ENCODE results near the gene TRAF2. TPM values are rescaled to one million over a fixed set of nuclear protein-coding genes. Genes with fewer than 3 reads are reported as not detected.

TRAF2 gene
- total and polyA plus RNA-seq, 2 donors from 2014 or later, result 11.4 to 16.9 TPM

- H3K9me3 ChIP-seq (ENCODE audit: control insufficient read depth in 2 of 3, insufficient read depth in 1 of 3, low read length in 3 of 3), result no peaks in the 10 kb centered on the region
- H3K4me3 ChIP-seq (ENCODE audit: low read length in 3 of 3), result no peak overlapping the region
- H3K36me3 ChIP-seq (ENCODE audit: control insufficient read depth in 2 of 3, insufficient read depth in 3 of 3, low read length in 3 of 3), result no peaks in the 10 kb centered on the region
- TF ChIP-seq CTCF (IDR thresholded peaks at IDR 0.05; ENCODE audit: borderline replicate concordance, extremely low read depth, insufficient read depth), result no peak
- no peak overlapping the region for H3K27ac ChIP-seq (ENCODE audit: low read depth in 2 of 2, low read length in 2 of 2)
- intact Hi-C loops (cut with DNase I), result no loop called here
- DNase-seq (no peak), FAIRE-seq (no peak)
- H3K4me1 ChIP-seq (ENCODE audit: control insufficient read depth in 2 of 3, insufficient read depth in 2 of 3, low read depth in 1 of 3, low read length in 3 of 3), result no peaks in the 10 kb centered on the region
- H3K27me3 ChIP-seq (ENCODE audit: control insufficient read depth, insufficient read depth, low read length), result no peaks in the 10 kb centered on the region
- no peak overlapping the region for H3K9ac ChIP-seq (ENCODE audit: low read length in 3 of 3)
These were observed 74.6 kb downstream of the TRAF2 start for GRCh38 chr9:136960938-136961275.

GRCh38 chr9:136961279-136962065, 75.2 kb downstream of the TRAF2 start:
- H3K4me3 ChIP-seq (ENCODE audit: low read length in 3 of 3), result no peak overlapping the region
- DNase-seq (no peak), FAIRE-seq (no peak)
- H3K9me3 ChIP-seq (ENCODE audit: control insufficient read depth in 2 of 3, insufficient read depth in 1 of 3, low read length in 3 of 3), result no peaks in the 10 kb centered on the region
- intact Hi-C loops (cut with DNase I), result no loop called here
- TF ChIP-seq CTCF (IDR thresholded peaks at IDR 0.05; ENCODE audit: borderline replicate concordance, extremely low read depth, insufficient read depth), result no peak
- no peak overlapping the region for H3K9ac ChIP-seq (ENCODE audit: low read length in 3 of 3)
- no peak overlapping the region for H3K27ac ChIP-seq (ENCODE audit: low read depth in 2 of 2, low read length in 2 of 2)
- H3K36me3 ChIP-seq (ENCODE audit: control insufficient read depth in 2 of 3, insufficient read depth in 3 of 3, low read length in 3 of 3), result no peaks in the 10 kb centered on the region
- H3K4me1 ChIP-seq (ENCODE audit: control insufficient read depth in 2 of 3, insufficient read depth in 2 of 3, low read depth in 1 of 3, low read length in 3 of 3), result peaks cover 0 to 3% (median 0%) of the 10 kb centered on the region in 3 donors
- H3K27me3 ChIP-seq (ENCODE audit: control insufficient read depth, insufficient read depth, low read length), result no peaks in the 10 kb centered on the region

GRCh38 chr9:136962163-136962562, 75.8 kb downstream of the TRAF2 start:
- peaks cover 0 to 3% (median 0%) of the 10 kb centered on the region in 3 donors for H3K4me1 ChIP-seq (ENCODE audit: control insufficient read depth in 2 of 3, insufficient read depth in 2 of 3, low read depth in 1 of 3, low read length in 3 of 3)
- H3K9me3 ChIP-seq (ENCODE audit: control insufficient read depth in 2 of 3, insufficient read depth in 1 of 3, low read length in 3 of 3), result no peaks in the 10 kb centered on the region
- DNase-seq, result no peak
- no peaks in the 10 kb centered on the region for H3K27me3 ChIP-seq (ENCODE audit: control insufficient read depth, insufficient read depth, low read length)
- no peak overlapping the region for H3K4me3 ChIP-seq (ENCODE audit: low read length in 3 of 3)
- no peak overlapping the region for H3K27ac ChIP-seq (ENCODE audit: low read depth in 2 of 2, low read length in 2 of 2)
- intact Hi-C loops (cut with DNase I), result no loop called here
- no peak for TF ChIP-seq CTCF (IDR thresholded peaks at IDR 0.05; ENCODE audit: borderline replicate concordance, extremely low read depth, insufficient read depth)
- no peak for FAIRE-seq
- H3K36me3 ChIP-seq (ENCODE audit: control insufficient read depth in 2 of 3, insufficient read depth in 3 of 3, low read length in 3 of 3), result no peaks in the 10 kb centered on the region
- no peak overlapping the region for H3K9ac ChIP-seq (ENCODE audit: low read length in 3 of 3)

Data from kidney (tissue), 14 donors.